Choroid plexus epithelial cell (primary cell): ENCODE results near the gene COL4A6.
A peak's percentile ranks its signal among the peaks of the same experiment; 100 is the strongest.

Experiments used
- DNase-seq: peaks from one replicate; pipeline ENCODE4 v3.0.0-alpha.2; 2010; ENCODE audit warnings: low read depth
- H3K4me3 ChIP-seq: 2 replicates; pipeline ENCODE4 v1.5.1; 2011; ENCODE audit warnings: low read depth, mild to moderate bottlenecking, control low read depth, low read length, moderate library complexity
- TF ChIP-seq, protein P1 (sequence below): conservative IDR thresholded peaks from 2 replicates; pipeline ENCODE4 v1.5.1; 2011; ENCODE audit warnings: low read depth, mild to moderate bottlenecking, control low read depth, inconsistent platforms, low read length, moderate library complexity

Gene COL4A6

DNA sequence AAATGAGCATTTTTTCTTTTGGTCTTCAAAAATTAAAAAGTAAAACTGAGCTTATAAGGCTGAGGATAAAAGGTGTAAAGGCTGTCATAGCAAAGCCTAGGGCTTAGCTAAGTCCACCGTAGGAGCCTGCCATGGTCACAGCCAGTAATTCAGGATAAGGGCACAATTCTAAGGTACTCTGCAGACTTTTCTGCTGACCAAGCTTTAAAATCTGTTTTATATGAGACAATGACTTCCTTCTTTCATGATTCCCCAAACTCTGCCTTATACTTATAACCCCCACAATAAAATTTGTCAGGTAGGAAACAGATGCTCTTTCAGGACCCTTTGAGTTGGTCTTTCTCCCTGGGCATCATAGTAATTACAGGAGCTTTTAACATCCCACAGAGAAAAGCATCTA, 138.5 kb downstream of the COL4A6 start:
- TF ChIP-seq, protein P1, sequence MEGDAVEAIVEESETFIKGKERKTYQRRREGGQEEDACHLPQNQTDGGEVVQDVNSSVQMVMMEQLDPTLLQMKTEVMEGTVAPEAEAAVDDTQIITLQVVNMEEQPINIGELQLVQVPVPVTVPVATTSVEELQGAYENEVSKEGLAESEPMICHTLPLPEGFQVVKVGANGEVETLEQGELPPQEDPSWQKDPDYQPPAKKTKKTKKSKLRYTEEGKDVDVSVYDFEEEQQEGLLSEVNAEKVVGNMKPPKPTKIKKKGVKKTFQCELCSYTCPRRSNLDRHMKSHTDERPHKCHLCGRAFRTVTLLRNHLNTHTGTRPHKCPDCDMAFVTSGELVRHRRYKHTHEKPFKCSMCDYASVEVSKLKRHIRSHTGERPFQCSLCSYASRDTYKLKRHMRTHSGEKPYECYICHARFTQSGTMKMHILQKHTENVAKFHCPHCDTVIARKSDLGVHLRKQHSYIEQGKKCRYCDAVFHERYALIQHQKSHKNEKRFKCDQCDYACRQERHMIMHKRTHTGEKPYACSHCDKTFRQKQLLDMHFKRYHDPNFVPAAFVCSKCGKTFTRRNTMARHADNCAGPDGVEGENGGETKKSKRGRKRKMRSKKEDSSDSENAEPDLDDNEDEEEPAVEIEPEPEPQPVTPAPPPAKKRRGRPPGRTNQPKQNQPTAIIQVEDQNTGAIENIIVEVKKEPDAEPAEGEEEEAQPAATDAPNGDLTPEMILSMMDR = no peak
- DNase-seq = no peak
- no peak overlapping the region for H3K4me3 ChIP-seq

DNA sequence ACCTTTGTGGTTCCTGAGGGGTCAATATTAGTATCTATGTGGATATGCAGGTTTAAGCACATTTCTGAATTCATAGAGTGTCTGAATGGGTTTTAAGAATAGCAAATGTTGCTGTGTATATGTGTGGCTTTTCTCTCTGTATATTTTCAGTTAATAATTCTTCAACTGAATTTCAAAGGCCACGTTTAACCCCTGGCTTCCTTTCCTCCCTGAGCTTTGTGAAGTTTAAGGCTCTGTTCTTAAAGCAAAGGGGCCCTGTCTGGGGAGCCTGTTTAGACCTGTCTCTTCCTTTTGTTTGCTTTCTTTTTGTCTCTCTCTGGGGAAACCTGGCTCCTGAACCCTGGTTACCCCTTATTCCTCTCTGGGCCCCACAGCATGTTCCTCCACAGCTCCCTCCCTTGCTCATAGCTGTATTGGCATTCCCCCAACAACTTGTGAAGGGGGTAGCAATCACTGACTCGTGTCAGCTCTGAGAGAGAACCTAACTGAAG, 139.1 kb downstream of the COL4A6 start:
- no peak overlapping the region for H3K4me3 ChIP-seq
- TF ChIP-seq, protein P1 = no peak
- peak; percentile 78 for DNase-seq

DNA sequence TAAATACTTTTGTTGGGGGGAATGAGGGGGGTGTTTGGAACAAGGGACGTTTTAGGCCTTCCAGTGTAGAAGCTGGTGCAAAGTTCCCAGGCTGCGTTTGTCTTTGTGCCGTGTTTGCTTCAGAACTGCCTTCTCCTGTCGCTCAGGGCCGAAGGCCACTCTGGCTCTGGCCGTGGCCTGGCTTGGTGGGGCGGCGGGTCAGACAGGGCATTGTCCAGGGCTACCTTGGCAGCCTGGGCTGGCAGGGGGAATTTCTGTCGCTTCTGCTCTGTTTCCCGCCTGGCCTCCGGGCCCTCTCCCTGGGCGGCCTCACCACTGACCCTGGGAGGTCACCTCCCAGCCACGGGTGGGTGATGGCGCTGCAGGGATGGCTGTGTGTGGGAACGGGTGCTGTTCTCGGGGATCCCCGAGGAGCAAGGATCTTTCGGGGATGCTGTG, 140.0 kb downstream of the COL4A6 start:
- TF ChIP-seq, protein P1 = no peak
- H3K4me3 ChIP-seq = no peak overlapping the region
- no peak for DNase-seq

DNA sequence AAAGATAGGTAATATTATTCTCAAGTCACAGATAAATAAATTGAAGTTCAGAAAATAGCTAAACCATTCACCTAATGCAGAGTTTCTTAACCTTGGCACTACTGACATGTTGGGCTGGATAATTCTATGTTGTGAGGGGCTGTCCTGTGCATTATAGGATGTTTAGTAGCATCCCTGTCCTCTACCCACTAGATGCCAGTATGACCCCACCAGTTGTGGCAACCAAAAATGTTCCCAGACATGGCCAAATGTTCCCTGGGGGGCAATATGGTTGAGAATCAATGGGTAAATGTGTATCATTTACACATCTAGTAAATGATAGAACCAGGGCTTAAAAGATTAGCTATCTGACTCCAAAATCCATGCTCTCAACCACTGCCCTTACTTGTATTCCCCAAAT, 140.9 kb downstream of the COL4A6 start:
- TF ChIP-seq, protein P1 = no peak
- H3K4me3 ChIP-seq = no peak overlapping the region
- no peak for DNase-seq

DNA sequence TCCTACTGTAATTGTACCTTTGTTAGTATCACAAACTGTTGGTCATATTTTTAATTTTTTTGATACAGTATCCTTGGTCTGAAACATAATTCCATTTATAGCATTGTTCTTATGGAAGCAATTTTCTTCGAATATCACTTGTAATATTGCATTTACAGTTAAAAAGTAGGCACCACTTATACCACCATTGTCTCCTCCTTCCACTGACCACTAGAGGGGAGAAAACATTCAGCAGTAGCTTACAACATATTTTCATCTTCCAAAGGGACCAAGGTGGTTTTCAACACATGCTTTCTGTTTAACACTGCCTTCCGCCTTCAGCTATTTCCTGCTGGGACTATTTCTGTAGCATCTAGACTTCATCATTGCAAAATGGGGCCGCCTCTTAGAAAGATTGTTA, 146.2 kb downstream of the COL4A6 start:
- H3K4me3 ChIP-seq = no peak overlapping the region
- DNase-seq = no peak
- TF ChIP-seq, protein P1 = no peak

DNA sequence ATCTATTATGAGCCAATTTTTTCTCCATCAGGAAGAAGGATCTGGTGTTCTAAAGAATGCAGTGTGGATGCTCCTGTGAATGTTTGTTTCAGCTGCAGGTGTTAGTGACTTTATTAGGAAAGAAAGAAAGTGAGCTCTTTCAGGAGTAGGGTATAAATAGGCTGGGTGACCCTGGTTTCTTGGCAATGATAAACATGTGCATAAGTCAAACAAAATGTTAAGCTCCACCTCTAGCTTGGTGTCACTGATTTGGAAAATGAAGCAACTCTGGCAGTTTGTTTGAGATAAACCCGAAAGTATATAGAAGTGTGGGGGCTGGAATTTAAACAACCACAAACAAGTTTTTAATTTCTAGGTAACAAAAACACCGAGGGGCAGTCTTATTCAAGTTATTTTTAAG, 152.3 kb downstream of the COL4A6 start:
- TF ChIP-seq, protein P1 = no peak
- no peak for DNase-seq
- H3K4me3 ChIP-seq = no peak overlapping the region

DNA sequence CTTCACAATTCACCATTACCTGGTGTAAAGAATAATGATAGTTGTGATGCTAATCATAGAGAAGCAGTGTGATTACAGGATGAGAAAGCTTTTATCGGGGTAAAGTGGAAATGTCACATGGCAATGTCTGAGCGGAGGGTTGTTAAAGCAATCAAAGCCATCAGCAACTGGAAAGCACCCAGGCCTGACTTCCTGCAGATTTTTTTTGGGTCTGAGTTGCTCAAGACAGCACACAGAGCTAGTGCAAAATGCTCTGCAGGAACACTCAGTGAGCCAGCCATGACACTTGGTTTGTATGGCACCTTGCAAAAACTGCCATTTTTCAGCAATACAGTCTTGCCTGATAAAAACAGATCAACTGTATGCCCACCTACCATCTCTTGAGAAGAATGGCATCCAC, 152.9 kb downstream of the COL4A6 start:
- no peak overlapping the region for H3K4me3 ChIP-seq
- no peak for DNase-seq
- TF ChIP-seq, protein P1 = no peak
